Erythroblast (primary cell): ENCODE results near the gene TAOK1.

Experiments used
- GATA1 ChIP-seq: IDR thresholded peaks from 2 replicates; pipeline ENCODE4 v1.6.1; 2011; ENCODE audit warnings: low read depth, mild to moderate bottlenecking, control low read depth, low read length, moderate library complexity
- POLR2A ChIP-seq: IDR thresholded peaks from 2 replicates; pipeline ENCODE4 v1.6.1; 2011; ENCODE audit warnings: mild to moderate bottlenecking, low read length

DNA sequence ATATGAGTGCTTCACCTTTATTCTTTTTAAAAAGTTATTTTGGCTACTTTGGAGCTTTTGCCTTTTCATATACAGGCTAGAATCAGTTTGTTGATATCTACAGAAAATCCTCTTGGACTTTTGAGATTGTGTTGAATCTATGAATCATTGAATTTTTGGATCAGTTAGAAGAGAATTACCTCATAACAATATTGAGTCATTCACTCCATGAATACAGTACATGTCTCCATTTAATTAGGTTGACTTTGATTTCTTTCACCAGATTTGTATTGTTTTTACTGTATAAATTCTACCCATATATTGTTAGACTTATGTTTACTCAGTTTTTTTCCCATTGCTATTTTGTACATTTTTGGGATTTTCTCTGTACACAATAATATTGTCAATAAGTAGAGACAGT lies 54.4 kb downstream of the TAOK1 start:
- TF ChIP-seq GATA1 (no peak), POLR2A (no peak)
